PFSK-1 (cell line): Measurements from ENCODE around the gene AMPD2.

ENCODE experiments used
- SIN3A ChIP-seq: IDR thresholded peaks from 2 replicates; pipeline ENCODE4 v1.6.1; 2012; ENCODE audit warnings: mild to moderate bottlenecking, low read length, moderate library complexity, borderline replicate concordance; ENCODE audit not compliant: insufficient read depth
- TAF1 ChIP-seq: IDR thresholded peaks from 2 replicates; pipeline ENCODE4 v1.6.1; 2012; ENCODE audit warnings: low read length, control low read depth, borderline replicate concordance; ENCODE audit not compliant: insufficient read depth

DNA sequence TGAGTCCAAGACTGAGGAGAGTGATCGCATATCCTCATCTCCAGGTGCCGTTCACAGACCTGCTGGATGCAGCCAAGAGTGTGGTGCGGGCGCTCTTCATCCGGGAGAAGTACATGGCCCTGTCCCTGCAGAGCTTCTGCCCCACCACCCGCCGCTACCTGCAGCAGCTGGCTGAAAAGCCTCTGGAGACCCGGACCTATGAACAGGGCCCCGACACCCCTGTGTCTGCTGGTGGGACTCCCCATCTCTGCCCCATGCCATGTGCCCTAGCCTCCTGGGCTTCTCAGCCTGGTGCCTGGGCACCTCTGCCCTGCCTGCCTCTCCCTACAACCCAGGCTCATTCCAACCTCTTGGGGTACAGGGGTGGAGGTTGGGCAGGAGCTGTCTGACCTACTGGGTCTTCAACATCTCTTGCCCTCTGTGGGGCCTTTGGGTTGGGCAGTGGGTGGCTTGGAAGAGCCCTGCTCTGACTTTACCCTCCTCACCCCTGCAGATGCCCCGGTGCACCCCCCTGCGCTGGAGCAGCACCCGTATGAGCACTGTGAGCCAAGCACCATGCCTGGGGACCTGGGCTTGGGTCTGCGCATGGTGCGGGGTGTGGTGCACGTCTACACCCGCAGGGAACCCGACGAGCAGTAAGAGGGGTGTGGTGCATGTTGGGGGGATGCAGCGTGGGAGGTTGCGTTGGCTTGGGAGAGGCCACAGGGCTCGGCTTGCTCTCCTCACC is 7.2 kb downstream of the AMPD2 start:
- TF ChIP-seq TAF1 (no peak), SIN3A (no peak)
